ENCODE results near the gene PABPN1L.

- TF ChIP-seq ATF2 (IDR thresholded peaks at IDR 0.05; ENCODE audit: low read length) (no peak), POLR2AphosphoS5 (IDR thresholded peaks at IDR 0.05; ENCODE audit: low read length) (no peak), CTCF (IDR thresholded peaks at IDR 0.05 in 2 of 3, conservative IDR thresholded peaks at IDR 0.05 in 1 of 3; ENCODE audit: control insufficient read depth in 2 of 3, extremely low read depth in 1 of 3, insufficient read depth in 1 of 3, low read depth in 3 of 3, low read length in 3 of 3) (no peak), CHD1 (IDR thresholded peaks at IDR 0.05; ENCODE audit: low read depth, low read length) (no peak), RAD21 (IDR thresholded peaks at IDR 0.05; ENCODE audit: insufficient read depth, low read depth, low read length) (no peak), MXI1 (IDR thresholded peaks at IDR 0.05; ENCODE audit: low read depth, low read length) (no peak)
Measured at GRCh38 chr16:88835383-88835782, 31.1 kb downstream of the PABPN1L start.
